Islet precursor cell (in vitro differentiated cells): Measurements from ENCODE around the gene SGTB.
"Not testable (repeated sequence)": the region's sequence is repeated elsewhere in the genome, so short reads cannot be mapped to it uniquely, and the experiment has no call there.

Source experiments
- DNase-seq: peaks from one replicate; pipeline ENCODE4 v3.0.0-alpha.2; 2018

Gene SGTB

DNA sequence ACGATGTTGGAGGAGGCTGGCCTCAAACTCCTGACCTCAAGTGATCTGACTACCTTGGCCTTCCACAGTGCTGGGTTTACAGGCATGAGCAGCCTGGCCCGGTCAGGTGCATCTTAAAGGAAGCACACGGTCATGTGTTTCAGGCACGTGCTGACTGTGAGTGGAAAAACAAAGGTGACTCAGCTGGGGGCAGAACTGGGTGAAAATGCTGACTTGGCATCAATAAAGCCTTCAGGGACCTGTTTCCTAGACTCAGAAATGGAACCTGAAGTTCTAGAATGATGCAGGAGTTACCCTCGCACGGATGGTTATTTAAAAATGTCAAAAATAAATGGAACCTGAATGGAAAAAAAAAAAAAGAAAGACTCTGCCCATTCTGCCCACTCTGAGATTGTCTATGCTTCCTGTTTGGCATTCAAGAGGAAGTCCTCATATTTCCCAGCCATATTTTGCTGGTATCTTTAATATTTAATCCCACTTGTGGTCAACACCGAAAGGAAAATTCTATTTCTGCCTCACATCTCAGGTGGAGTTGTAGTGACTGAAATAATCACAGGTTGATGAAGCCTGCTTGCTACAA lies 12.4 kb upstream of the SGTB start:
- not testable (repeated sequence) for DNase-seq

DNA sequence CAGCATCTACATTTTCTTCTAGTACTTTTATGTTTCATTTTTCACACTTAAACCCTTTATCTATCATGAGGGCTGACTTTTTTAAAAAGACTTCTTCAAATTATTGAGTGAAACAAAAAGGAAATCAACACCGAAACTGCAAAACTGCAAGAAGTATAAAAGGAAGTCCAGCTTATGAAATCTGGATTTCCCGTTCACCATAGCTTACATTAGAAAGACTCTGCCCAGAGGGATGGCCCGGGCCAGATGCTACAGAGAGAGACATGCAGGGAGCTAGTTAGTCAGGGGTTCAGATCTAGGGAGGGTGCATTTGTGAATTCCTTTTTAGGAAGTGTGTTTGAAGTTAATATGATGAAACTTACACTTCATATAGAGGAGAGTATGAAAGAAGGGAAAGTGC lies 10.1 kb upstream of the SGTB start:
- not testable (repeated sequence) for DNase-seq

DNA sequence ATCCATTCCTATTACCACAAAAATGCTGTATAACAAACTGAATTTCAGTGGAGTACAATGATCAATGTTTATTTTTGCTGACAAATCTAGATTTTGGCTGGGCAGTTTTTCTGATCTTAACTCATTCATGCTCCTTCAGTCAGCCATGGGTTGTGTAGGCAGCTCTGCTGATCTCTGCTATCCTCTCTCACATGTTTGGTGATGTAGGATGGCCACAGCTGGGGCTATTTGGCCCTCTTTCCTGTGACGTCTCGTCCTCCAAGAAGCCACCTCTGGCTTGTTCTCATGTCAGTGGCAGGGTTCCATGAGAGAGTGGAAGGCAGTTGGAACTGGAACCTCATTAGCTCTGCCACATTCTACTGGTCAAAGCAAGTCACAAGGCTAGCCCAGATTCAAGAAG lies 9.0 kb upstream of the SGTB start:
- no peak for DNase-seq

GRCh38 chr5:65728218-65728617 lies 6.3 kb upstream of the SGTB start:
- DNase-seq = no peak

GRCh38 chr5:65727491-65728156 lies 5.7 kb upstream of the SGTB start:
- DNase-seq = no peak

DNA sequence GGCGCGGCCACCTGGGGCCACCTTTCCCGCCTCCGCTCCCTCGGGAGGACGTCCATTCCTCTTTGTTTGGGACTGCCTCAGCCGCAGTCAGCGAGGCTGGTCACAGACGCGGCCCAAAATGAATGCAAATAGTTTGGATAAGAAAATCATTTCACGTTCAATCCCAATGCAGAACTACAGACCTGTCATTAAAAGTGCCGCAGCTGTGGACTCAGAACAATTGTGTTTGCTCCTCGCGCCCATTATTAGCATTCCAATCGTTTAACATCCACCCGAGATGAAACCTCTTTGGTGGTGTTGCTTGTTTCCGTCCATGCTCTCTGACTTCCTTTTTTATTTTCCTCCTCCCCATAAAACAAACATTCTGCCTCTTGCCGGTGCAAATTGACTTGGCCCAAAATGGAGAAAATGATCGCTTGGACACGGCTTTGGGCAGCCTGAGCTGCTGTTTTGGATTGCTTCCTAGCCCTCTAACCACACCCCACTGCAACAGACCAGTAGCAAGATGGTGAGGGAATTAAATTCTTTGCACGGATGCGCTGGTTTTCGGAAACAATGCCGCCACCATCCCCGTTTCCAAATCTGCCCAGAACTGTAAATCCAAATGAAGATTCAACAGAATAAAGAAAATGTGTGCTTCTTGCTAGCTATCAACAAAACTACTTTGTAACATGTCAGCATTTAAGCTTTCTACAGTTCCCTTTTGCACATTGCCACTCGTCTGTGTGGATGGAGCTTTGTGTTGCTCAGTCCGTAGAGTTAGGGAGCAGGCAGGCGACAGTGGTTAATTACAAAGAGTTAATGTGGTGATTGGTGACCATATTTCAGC lies 880 bp upstream of the SGTB start:
- DNase-seq = peak; percentile 71

DNA sequence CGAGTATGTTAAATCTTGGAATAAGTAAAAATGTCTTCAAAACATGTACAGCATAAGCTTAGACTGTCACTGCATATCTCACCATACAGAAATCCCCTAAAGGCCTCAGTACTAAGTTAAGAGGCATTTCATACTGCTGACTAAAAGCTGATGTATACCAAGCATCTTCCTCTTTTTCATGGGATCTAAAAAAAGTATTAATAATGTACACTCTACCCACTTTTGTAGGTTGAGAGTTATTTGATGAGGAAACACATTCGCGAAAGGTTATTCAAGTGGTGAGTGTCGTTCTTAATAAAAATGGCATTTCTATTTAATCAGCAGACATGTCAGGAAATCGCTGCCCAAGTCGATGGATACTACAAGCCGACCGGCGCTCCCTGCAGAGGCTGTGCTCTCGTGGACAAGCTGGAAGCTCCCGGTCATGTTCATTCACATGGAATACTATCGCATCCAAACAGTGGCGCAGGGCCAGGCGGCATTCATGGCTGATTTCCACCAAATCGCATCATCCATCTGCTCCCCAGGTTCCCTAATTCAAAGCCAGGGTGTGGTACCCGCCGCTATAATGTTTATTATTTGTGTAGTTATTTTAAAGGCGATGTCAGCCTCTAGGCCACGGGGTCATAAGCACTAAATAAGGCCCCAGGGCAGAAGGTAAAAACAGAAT lies 724 bp downstream of the SGTB start:
- DNase-seq = peak; percentile 82

- no peak for DNase-seq
Observed at GRCh38 chr5:65718576-65719310, 3.2 kb downstream of the SGTB start.

DNA sequence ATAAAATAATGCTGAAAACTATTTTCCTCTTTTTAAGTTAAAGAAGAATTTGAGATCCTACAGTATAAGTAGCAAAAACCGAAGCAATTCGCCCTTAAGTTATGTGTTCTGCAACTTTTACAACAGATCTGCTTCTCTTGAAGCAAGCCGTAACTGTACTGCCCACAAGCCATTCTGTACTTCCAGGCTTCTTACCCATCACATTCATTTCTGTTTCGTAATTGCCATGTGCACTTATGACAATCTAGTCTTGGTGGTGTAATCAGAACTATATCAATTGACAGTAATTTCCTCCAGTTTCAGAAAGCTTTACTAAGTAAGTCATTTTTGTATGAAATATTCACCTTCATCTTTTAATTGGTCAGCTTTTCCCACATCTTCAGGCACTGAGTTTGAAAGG lies 13.8 kb downstream of the SGTB start:
- no peak for DNase-seq

DNA sequence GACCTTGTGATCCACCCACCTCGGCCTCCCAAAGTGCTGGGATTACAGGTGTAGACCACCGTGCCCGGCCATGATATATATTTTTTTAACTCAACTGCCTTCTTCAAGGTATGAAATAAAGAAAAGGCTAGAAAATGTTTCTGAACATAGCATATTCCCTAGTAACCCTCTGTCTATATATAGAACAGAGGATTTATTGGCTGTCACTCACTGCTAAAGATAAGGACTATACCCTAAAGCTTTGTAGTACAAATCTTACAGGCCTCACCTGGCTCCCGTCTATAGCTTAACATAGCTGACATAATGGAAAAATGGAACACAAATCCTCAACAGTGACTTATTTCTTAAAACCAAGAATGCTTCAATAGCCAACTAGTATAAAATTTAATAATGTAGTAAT lies 14.2 kb downstream of the SGTB start:
- no peak for DNase-seq

GRCh38 chr5:65704621-65705239 lies 17.2 kb downstream of the SGTB start:
- no peak for DNase-seq

DNA sequence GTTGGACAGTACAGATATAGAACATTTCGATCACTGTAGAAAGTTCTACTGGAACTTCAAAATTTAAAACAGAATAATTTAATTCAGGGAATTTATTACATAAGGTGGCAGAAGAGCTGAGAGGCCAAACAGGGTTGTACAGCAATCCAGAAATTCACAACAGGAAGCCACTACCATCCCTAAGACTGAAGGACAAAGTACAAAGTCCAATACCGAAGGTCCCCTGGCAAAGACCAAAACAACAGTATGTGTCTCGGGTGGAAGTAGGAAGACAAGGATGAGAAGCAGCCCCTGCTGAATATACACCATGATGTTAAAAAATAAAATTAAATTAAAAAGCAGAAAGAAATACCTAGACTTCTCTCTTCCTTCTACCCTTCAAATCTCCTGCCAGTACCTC lies 19.9 kb downstream of the SGTB start:
- DNase-seq = no peak

DNA sequence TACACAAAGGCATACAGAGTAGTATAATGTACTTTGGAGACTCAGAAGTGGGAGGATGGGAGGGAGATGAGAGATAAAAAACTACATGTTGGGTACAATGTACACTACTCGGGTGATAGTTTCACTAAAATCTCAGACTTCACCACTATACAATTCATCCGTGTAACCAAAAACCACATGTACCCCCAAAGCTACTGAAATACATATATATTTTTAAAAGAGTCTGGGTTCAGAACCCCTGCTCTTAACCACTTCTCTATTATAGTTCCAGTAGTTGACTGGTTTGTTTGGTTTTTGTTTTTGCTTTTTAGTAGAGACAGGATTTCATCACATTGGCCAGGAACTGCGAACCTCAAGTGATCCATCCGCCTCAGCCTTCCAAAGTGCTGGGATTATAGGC lies 22.6 kb downstream of the SGTB start:
- DNase-seq = no peak

DNA sequence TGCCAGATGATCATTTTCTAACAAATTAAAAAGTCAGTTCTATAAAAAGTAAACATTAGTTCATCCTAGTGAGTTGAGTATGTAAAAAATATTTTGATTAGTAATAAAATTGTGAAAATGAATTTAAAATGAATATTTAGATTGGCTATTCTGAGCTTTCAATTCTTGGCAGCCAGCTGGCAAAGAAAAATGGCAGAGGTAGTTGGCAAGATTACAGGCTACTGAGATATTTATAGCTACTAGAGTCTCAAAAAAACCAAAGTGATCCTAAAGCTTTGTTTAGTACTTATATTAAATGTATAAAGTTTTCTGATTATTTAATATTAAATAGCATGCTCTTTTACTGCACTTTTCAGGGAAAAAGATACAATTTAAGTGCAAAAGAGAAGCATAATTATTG lies 25.0 kb downstream of the SGTB start:
- DNase-seq = no peak

DNA sequence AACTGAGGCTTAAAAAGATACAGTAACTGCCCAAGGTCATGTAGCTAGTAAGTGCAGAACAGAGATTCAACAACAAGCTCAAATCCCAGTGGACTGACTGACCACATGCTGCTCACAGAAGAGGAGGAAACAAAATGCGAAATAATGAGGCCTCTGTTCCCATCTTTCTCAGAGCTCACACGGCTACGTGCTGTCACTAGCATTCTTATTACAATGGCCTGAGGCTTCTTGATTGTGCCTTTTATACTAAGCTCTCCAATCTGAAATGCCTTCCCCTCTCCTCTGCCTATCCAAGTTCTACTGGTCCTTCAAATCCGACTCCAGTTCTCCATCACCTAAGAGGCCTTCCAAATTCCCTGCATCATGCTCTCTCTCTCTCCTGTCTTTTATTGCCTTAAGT lies 26.0 kb downstream of the SGTB start:
- no peak for DNase-seq

GRCh38 chr5:65695162-65695755 lies 26.6 kb downstream of the SGTB start:
- DNase-seq = no peak

- DNase-seq = no peak
Observed at GRCh38 chr5:65693121-65693520, 28.8 kb downstream of the SGTB start.

DNA sequence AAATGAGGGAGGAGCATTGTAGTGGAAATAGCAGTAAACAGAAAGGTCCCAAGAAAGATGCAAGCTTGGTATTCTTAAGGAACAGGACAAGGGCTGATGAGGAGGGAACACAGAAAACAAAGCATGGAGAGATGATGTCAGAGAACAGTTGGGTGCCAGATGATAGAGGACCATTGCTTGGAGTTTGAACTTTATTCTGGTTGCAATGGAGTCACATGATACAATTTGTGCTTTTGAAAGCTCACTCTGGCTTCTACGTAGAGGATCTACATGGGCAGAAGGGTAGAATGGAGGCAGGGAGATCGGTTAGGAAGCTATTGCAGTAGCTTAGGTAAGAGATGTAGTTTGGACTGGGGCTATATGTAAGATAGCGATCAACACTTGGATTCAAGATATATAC lies 39.8 kb downstream of the SGTB start:
- DNase-seq = no peak

- DNase-seq = not testable (repeated sequence)
Observed at GRCh38 chr5:65676056-65676455, 45.9 kb downstream of the SGTB start.

GRCh38 chr5:65674749-65675148 lies 47.2 kb downstream of the SGTB start:
- no peak for DNase-seq

DNA sequence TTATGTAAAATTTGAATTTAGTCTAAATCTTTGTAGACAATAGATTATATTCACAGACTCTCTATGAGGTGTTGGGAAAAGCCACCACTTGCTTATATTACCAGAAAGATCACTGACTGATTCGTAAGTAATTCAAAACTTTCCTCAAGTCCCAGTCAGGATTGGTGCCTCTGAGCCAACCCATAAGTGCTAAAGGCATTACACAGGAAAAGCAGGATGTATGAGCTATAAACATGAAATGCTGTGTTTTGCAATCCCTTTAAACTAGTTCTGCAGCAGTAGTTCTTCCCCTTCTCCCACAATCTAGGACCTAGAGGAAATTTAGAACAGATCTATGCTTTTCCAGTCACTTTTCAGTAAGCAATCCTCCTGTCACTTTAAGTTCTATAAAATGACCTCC lies 49.1 kb downstream of the SGTB start:
- no peak for DNase-seq

- no peak for DNase-seq
Observed at GRCh38 chr5:65668696-65669095, 53.2 kb downstream of the SGTB start.
